ENCODE results near the gene RILPL1.
"Not testable (repeated sequence)": the region's sequence is repeated elsewhere in the genome, so short reads cannot be mapped to it uniquely, and the experiment has no call there.

The RILPL1 gene

DNA sequence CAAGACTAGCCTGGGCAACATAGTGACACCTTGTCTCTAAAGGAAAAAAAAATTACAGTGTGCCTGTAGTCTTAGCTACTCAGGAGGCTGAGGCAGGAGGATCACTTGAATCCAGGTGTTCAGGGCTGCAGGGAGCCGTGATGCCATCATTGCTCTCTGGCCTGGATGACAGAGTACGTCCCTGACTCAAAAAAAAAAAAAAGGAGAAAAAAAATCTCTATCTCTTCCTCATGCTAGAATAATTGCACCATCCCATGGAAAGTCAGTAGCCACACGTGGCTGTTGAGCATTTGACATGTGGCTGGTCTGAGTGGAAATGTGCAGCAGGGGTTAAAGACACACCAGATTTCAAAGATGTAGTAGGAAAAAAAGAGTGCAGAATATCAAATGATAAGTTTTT is 3.8 kb downstream of the RILPL1 start:
- no peak for DNase-seq (ENCODE audit: low read depth in 2 of 2)

GRCh38 chr12:123528858-123529257 is 4.7 kb downstream of the RILPL1 start:
- no peak for DNase-seq (ENCODE audit: low read depth in 2 of 2)

DNA sequence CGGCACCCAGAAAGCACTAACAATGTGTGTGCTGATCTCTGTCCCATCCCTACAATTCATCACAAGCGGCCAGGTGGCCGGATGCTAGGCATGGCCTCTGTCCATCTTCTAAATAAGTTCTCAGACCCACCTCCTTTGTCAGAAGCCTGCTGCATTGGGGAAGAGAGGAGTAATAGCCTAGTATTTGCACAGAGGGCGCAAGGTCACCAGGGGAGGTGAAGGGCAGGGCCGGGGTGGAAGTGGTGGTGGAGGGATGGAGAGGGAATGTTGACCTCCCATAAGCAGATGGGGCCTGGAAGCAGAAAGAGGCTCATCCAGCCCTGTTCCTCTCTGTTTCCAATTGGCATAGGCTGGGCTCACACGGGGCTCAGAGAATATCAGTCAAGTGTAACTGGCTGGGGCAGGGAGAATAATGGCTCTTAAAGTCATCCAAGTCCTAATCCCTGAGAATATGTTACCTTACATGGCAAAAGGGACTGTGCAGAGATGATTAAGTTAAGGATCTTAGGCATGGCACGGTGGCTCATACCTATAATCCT is 6.9 kb downstream of the RILPL1 start:
- no peak for DNase-seq (ENCODE audit: low read depth in 2 of 2)

DNA sequence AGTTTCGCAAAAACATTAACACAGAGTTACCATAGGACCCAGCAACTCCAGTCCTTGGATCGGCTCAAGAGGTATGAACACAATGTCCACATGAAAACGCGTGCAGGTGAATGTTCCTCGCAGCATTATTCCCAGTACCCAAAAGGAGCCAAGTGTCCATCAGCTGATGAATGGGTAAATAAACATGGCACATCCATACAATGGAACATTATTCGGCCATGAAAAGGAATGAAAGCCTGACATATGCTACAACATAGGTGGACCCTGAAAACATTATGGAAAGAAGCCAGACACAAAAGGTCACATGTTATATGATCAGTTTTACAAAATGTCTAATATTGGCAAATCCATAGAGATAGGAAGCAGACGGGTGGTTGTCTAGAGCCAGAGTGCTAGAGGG is 9.1 kb downstream of the RILPL1 start:
- DNase-seq (ENCODE audit: low read depth in 2 of 2), result no peak

DNA sequence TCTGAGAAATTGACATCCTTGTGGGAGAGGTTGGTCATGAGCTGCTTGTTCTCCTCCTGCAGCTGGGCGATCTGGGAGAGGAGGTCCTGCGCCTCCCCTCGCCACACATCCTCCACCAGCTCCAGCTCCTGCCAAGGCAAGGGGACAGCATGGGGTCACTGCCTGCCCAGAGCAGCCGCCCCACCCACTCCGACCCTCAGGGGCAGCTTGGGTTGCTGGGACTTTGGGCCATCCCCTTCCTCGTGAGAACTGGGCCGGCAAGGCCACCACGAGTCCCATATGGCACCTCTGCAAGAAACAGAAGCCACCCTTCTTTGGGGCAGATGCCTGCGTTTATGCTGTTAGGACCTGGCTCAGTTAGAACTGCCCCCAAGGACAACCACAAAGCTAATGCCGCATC is 10.0 kb downstream of the RILPL1 start:
- no peak for DNase-seq (ENCODE audit: low read depth in 2 of 2)

- DNase-seq (ENCODE audit: low read depth in 2 of 2), result no peak
Measured at GRCh38 chr12:123522164-123522563, 11.4 kb downstream of the RILPL1 start.

GRCh38 chr12:123520567-123521474 is 12.7 kb downstream of the RILPL1 start:
- no peak for DNase-seq (ENCODE audit: low read depth in 2 of 2)

GRCh38 chr12:123519141-123520001 is 14.1 kb downstream of the RILPL1 start:
- no peak for DNase-seq (ENCODE audit: low read depth in 2 of 2)

DNA sequence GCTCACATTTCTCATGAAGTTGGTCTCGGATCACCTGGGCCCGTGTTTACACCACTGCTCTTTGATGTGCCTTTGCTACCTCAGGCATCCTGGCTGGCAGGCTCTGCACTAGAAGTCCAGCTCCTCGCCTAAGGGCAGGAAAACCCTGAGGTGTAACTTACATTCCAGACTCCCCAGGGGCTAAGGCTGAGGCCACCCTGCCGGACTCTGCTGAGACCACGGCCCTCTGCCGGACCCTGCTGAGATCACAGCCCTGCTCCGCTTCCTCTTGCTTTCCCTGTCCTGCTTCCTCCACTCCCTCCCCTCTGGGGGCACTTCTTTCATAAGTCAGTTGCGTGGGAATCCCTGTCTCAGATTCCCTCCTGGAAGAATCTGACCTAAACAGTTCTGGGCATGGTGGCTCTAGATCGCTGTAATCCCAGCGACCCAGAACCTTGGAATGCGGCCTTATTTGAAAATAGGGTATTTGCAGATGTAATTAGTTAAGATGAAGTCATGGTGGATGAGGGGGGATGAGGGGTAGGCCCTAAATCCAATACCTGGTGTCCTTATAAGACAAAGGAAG is 17.2 kb downstream of the RILPL1 start:
- DNase-seq (ENCODE audit: low read depth in 2 of 2), result no peak

- DNase-seq (ENCODE audit: low read depth in 2 of 2), result not testable (repeated sequence)
Measured at GRCh38 chr12:123514582-123515221, 18.8 kb downstream of the RILPL1 start.

GRCh38 chr12:123513805-123514204 is 19.7 kb downstream of the RILPL1 start:
- DNase-seq (ENCODE audit: low read depth in 2 of 2), result no peak

DNA sequence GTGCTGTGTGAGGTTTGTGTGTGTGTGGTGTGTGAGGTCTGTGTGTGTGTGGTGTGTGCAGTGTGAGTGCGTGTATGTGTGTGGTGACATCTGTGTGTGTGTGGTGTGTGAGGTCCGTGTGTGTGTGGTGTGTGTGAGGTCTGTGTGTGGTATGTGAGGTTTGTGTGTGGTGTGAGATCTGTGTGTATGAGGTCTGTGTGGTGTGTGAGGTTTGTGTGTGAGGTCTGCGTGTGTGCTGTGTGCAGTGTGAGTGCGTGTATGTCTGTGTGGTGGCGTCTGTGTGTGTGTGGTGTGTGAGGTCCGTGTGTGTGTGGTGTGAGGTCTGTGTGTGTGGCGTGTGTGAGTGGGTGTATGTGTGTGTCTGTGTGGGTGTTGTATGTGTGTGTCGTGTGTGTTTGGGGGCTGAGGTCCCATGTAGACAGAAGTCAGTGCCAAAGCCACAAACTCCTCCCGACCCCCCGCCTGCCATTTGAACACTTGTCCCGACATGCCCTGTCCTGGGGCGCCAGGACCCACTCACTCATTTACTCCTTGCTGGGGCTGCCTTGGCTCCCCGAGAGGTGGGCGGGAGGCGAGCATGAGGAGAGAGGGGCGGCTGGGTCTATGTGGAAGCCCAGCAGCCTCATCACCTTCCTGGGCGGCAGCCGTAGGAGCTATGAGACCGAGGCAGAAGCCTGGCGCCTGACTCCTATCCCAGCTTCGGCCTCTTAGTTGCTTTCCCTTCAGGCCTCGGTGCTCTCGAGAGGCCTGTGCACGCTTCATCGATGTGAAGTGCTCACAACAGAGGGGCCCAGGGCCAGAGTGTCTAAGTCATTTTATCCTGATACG is 20.5 kb downstream of the RILPL1 start:
- DNase-seq (ENCODE audit: low read depth in 2 of 2), result no peak

DNA sequence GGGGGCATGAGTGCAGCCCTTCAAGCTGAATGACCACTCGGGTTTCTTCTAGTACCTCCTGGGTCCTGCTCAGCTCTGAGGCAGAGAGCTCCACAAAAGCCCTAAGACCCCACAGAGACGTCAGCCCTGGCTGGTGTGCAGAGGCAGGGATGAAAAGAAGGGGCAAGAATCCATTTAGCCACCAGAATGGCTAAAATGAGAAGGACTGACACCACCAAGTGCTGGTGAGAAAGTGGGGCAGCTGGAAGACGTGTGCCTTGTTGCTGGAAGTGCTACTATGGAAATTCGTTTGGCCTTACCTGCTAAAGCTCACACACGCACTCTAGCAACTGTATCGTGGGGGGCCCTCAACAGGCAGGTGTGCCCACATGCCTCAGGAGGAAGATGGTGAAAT is 26.7 kb downstream of the RILPL1 start:
- DNase-seq (ENCODE audit: low read depth in 2 of 2), result no peak

GRCh38 chr12:123506059-123506842 is 27.3 kb downstream of the RILPL1 start:
- no peak for DNase-seq (ENCODE audit: low read depth in 2 of 2)

GRCh38 chr12:123502163-123502704 is 31.3 kb downstream of the RILPL1 start:
- no peak for DNase-seq (ENCODE audit: low read depth in 2 of 2)

DNA sequence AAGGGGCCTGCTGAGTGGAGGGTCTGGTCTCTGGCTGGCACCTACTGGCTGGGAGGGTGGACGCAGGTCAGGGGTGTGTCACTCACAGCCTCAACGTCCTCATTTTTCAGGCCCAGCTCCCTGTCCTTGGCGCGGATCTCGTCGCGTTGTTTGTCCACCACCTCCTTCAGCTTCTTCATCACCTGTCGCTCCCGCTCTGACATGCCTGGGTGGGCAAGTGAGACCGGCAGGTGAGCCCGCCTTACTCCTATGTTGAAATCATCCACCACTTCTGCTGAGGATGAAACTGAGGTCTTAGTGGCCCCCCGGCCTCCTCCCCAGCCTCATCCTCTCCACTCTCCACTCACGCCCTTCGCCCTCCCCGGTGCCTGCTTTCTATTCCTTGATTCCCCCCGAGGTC is 34.2 kb downstream of the RILPL1 start:
- no peak for DNase-seq (ENCODE audit: low read depth in 2 of 2)

- DNase-seq (ENCODE audit: low read depth in 2 of 2), result no peak
Measured at GRCh38 chr12:123498126-123498825, 35.2 kb downstream of the RILPL1 start.

DNA sequence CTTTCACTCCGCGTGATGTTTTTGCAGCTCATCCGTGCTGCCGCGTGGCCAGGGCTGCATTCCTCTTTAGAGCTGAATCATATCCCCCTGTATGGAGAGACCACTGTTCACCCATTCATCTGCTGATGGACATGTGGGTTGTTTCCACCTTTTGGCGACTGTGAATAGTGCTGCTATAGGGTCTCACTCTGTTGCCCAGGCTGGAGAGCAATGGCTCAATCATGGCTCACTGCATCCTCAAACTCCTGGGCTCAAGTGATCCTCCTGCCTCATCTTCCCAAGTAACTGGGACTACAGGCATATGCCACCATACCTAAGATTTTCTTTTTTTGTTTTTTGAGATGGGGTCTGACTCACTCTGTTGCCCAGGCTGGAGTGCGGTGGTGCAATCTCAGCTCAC is 36.5 kb downstream of the RILPL1 start:
- DNase-seq (ENCODE audit: low read depth in 2 of 2), result no peak
